H1 (cell line): Measurements from ENCODE around the gene HEXIM2. TPM values are rescaled to one million over a fixed set of nuclear protein-coding genes. Genes with fewer than 3 reads are reported as not detected.

Experiments
- CTCF ChIA-PET: fragments of 300-600 bp; sonication (Branson Sonifier 250); formaldehyde crosslinking; loops from one replicate; lab custom pipeline; 2021; ENCODE audit not compliant: partially characterized antibody; lab: Charles Lee
- POLR2A ChIA-PET: fragments of 300-600 bp; sonication (Branson Sonifier 250); formaldehyde crosslinking; loops from one replicate; lab custom pipeline; 2021; ENCODE audit warnings: inconsistent platforms; ENCODE audit not compliant: partially characterized antibody; lab: Charles Lee
- DNase-seq, 2 experiments: peaks; one replicate each; pipeline versions ENCODE4 v3.0.0 to v3.0.0-alpha.2; 2010 to 2022; ENCODE audit warnings: low spot score in 2 of 2, low read depth in 1 of 2, mixed read lengths in 1 of 2
- FAIRE-seq: peaks from 2 replicates; lab custom pipeline; 2011; peaks lifted over from hg19 to GRCh38; lab: Jason Lieb, UNC
- H2AFZ ChIP-seq: 2 replicates; pipeline ENCODE4 v1.8.1; 2012; ENCODE audit warnings: low read length, inconsistent platforms
- H2AK5ac ChIP-seq: 2 replicates; pipeline ENCODE4 v1.6.1; 2013; ENCODE audit warnings: low read depth, low read length
- H2BK120ac ChIP-seq: replicated peaks from 2 replicates; pipeline ENCODE3; 2013; ENCODE audit warnings: low read depth, low read length, inconsistent platforms
- H2BK12ac ChIP-seq: 2 replicates; pipeline ENCODE4 v1.6.1; 2013; ENCODE audit warnings: low read depth, low read length
- H2BK15ac ChIP-seq: 2 replicates; pipeline ENCODE4 v1.6.1; 2013; ENCODE audit warnings: low read length
- H2BK20ac ChIP-seq: 2 replicates; pipeline ENCODE4 v1.6.1; 2013; ENCODE audit warnings: low read length
- H2BK5ac ChIP-seq: 2 replicates; pipeline ENCODE4 v1.6.1; 2013; ENCODE audit warnings: low read depth, low read length
- H3K14ac ChIP-seq: 2 replicates; pipeline ENCODE4 v1.6.1; 2013; ENCODE audit warnings: inconsistent platforms; ENCODE audit not compliant: insufficient read length
- H3K18ac ChIP-seq: 2 replicates; pipeline ENCODE4 v1.6.1; 2013; ENCODE audit warnings: low read length; ENCODE audit errors: extremely low read depth
- H3K23ac ChIP-seq: 2 replicates; pipeline ENCODE4 v1.6.1; 2013; ENCODE audit warnings: inconsistent platforms; ENCODE audit not compliant: insufficient read length
- H3K23me2 ChIP-seq: 2 replicates; pipeline ENCODE4 v1.6.1; 2013; ENCODE audit warnings: low read depth, low read length
- H3K27ac ChIP-seq: 2 replicates; pipeline ENCODE4 v1.6.1; 2011; ENCODE audit warnings: low read depth, low read length, inconsistent platforms
- H3K27me3 ChIP-seq, 4 experiments: replicated peaks in 1 of 4; 1 replicate in 1 of 4; 2 replicates in 3 of 4; pipeline versions ENCODE4 v1.6.1 to v1.8.1; 2011 to 2013; ENCODE audit warnings: low read length in 3 of 4, mild to moderate bottlenecking in 3 of 4, inconsistent platforms in 2 of 4, mixed read lengths in 2 of 4, moderate library complexity in 1 of 4; ENCODE audit not compliant: control insufficient read depth in 3 of 4, insufficient read depth in 3 of 4; ENCODE audit errors: extremely low read depth in 1 of 4
- H3K36me3 ChIP-seq, 4 experiments: 2 replicates each; pipeline versions ENCODE4 v1.6.1 to v1.8.1; 2011 to 2013; ENCODE audit warnings: mild to moderate bottlenecking in 4 of 4, low read length in 3 of 4, moderate library complexity in 2 of 4, control low read depth in 1 of 4, inconsistent platforms in 1 of 4; ENCODE audit not compliant: insufficient read depth in 4 of 4, control insufficient read depth in 2 of 4
- H3K4ac ChIP-seq: replicated peaks from 2 replicates; pipeline ENCODE3; 2013; ENCODE audit warnings: low read length, low read depth, mixed read lengths, inconsistent platforms; ENCODE audit not compliant: insufficient read length
- H3K4me1 ChIP-seq, 4 experiments: replicated peaks in 1 of 4; 1 replicate in 1 of 4; 2 replicates in 3 of 4; pipeline versions ENCODE4 v1.6.1 to v1.8.1; 2011 to 2013; ENCODE audit warnings: low read length in 3 of 4, inconsistent platforms in 2 of 4, mixed read lengths in 1 of 4; ENCODE audit not compliant: insufficient read depth in 4 of 4, control insufficient read depth in 3 of 4
- H3K4me2 ChIP-seq, 2 experiments: 2 replicates each; pipeline versions ENCODE4 v1.6.1 to v1.8.1; 2011 to 2013; ENCODE audit warnings: low read depth in 2 of 2, low read length in 2 of 2, control low read depth in 1 of 2, inconsistent platforms in 1 of 2, mild to moderate bottlenecking in 1 of 2; ENCODE audit not compliant: insufficient read depth in 1 of 2
- H3K4me3 ChIP-seq, 4 experiments: fragments of 200-600, 300-600 bp in 1 of 4; sonication (generic), shearing (Covaris generic), sonication (Bioruptor Twin) in 1 of 4; 2 replicates each; pipeline versions ENCODE4 v1.5.1 to v1.8.1; 2011 to 2016; ENCODE audit warnings: low read length in 4 of 4, low read depth in 3 of 4, control low read depth in 2 of 4, inconsistent platforms in 2 of 4, mild to moderate bottlenecking in 2 of 4, mixed read lengths in 1 of 4, moderate library complexity in 1 of 4; ENCODE audit not compliant: insufficient read depth in 2 of 4; ENCODE audit errors: extremely low read depth in 1 of 4
- H3K56ac ChIP-seq: replicated peaks from 2 replicates; pipeline ENCODE3; 2013; ENCODE audit warnings: low read depth, mild to moderate bottlenecking, mixed read lengths, low read length, inconsistent platforms; ENCODE audit not compliant: insufficient read length
- H3K79me1 ChIP-seq: 2 replicates; pipeline ENCODE4 v1.6.1; 2013; ENCODE audit warnings: low read depth, low read length, control low read depth
- H3K79me2 ChIP-seq, 2 experiments: 2 replicates each; pipeline versions ENCODE4 v1.6.1 to v1.8.1; 2012 to 2013; ENCODE audit warnings: low read length in 2 of 2, mild to moderate bottlenecking in 2 of 2, inconsistent platforms in 1 of 2; ENCODE audit not compliant: insufficient read depth in 2 of 2, control insufficient read depth in 1 of 2
- H3K9ac ChIP-seq, 4 experiments: replicated peaks in 1 of 4; 1 replicate in 1 of 4; 2 replicates in 3 of 4; pipeline versions ENCODE4 v1.6.1 to v1.8.1; 2011 to 2013; ENCODE audit warnings: low read depth in 3 of 4, low read length in 3 of 4, control low read depth in 2 of 4, mild to moderate bottlenecking in 2 of 4, moderate library complexity in 2 of 4, inconsistent platforms in 1 of 4; ENCODE audit errors: extremely low read depth in 1 of 4
- H3K9me3 ChIP-seq, 2 experiments: 2 replicates each; pipeline versions ENCODE4 v1.6.1 to v1.8.1; 2012 to 2013; ENCODE audit warnings: mild to moderate bottlenecking in 2 of 2, moderate library complexity in 2 of 2, control low read depth in 1 of 2, inconsistent platforms in 1 of 2, low read depth in 1 of 2, low read length in 1 of 2, mixed read lengths in 1 of 2; ENCODE audit not compliant: insufficient read depth in 2 of 2
- H4K20me1 ChIP-seq, 2 experiments: replicated peaks in 1 of 2; 2 replicates each; pipeline versions ENCODE3 to v1.8.1; 2011 to 2013; ENCODE audit warnings: inconsistent platforms in 2 of 2, low read length in 2 of 2, mild to moderate bottlenecking in 1 of 2; ENCODE audit not compliant: insufficient read depth in 2 of 2, control insufficient read depth in 1 of 2
- H4K5ac ChIP-seq: 2 replicates; pipeline ENCODE4 v1.6.1; 2013; ENCODE audit warnings: low read length, low read depth, mixed read lengths, inconsistent platforms; ENCODE audit not compliant: insufficient read length
- H4K8ac ChIP-seq: 2 replicates; pipeline ENCODE4 v1.8.0; 2013; ENCODE audit warnings: mild to moderate bottlenecking, moderate library complexity, low read length, inconsistent platforms; ENCODE audit not compliant: insufficient read depth; ENCODE audit errors: extremely low read depth
- H4K91ac ChIP-seq: replicated peaks from 2 replicates; pipeline ENCODE3; 2013; ENCODE audit warnings: low read length, mixed read lengths, inconsistent platforms; ENCODE audit not compliant: insufficient read length
- CEBPB ChIP-seq: IDR thresholded peaks from 2 replicates; pipeline ENCODE4 v1.6.1; 2012; ENCODE audit warnings: low read depth, low read length
- CTCF ChIP-seq, 3 experiments: IDR thresholded peaks; 1 replicate in 2 of 3; 2 replicates in 1 of 3; pipeline versions ENCODE4 v1.5.1 to v1.6.1; 2011; ENCODE audit warnings: low read length in 3 of 3, mild to moderate bottlenecking in 3 of 3, inconsistent platforms in 2 of 3, low read depth in 1 of 3, moderate library complexity in 1 of 3; ENCODE audit not compliant: insufficient read depth in 1 of 3; ENCODE audit errors: control extremely low read depth in 1 of 3
- NRF1 ChIP-seq: IDR thresholded peaks from 2 replicates; pipeline ENCODE4 v1.6.1; 2011; ENCODE audit warnings: mild to moderate bottlenecking, low read depth, low read length, improper control_type of control experiment
- WGBS, 2 experiments: shearing (Covaris generic) in 1 of 2; methylation state at CpG; one replicate each; pipeline versions ENCODE4 v1.1.6 to v1.1.7; 2013 to 2015; ENCODE audit warnings: low lambda C conversion rate in 2 of 2, mixed read lengths in 2 of 2, inconsistent platforms in 1 of 2, low coverage in 1 of 2, missing lambda C conversion rate in 1 of 2; ENCODE audit not compliant: insufficient replicate concordance in 2 of 2, insufficient coverage in 1 of 2, insufficient read length in 1 of 2; ENCODE audit errors: extremely low coverage in 1 of 2, missing lambda C conversion rate in 1 of 2; 5-methylcytosine and 5-hydroxymethylcytosine counted together
- polyA plus RNA-seq, 7 experiments: library from polyadenylated mRNA; depleted of rRNA in 3 of 7; stranded (reverse) in 5 of 7; unstranded in 2 of 7; fragments of >200 nt in 5 of 7; fragments of 200-250 nt in 2 of 7; gene quantifications; 1 replicate in 5 of 7; 2 replicates in 1 of 7; 4 replicates in 1 of 7; pipeline versions ENCODE4 v1.2.1 to v1.2.3, GENCODE V29; 2011 to 2013; ENCODE audit warnings: missing spikeins in 2 of 7, mixed read lengths in 2 of 7
- total RNA-seq: library from RNA; stranded (reverse); fragmentation: NEBNext Ultra II Directional; extraction: Animal tissue kit (Norgen Biotek cat#: 25700); gene quantifications from 2 replicates; pipeline ENCODE4 v1.2.1, GENCODE V29; 2021

Gene HEXIM2
- total and polyA plus RNA-seq, 2 of the 8 experiments (the other 6 are each of a cell fraction or from before 2014, with no cell fraction given) = 7.5 to 13.2 TPM

GRCh38 chr17:45117848-45118646, 43.6 kb upstream of the HEXIM2 start:
- H3K4me1 ChIP-seq = peaks cover 0 to 9% (median 5%) of the 10 kb centered on the region in 4 experiments; a peak in 3 of 7 replicates
- no peak overlapping the region for H2BK120ac ChIP-seq
- FAIRE-seq = no peak

More at GRCh38 chr17:45117848-45118646, 43.6 kb upstream of the HEXIM2 start:
- DNase-seq = no peak
- Histone ChIP-seq H3K9me3 (no peaks in the 10 kb centered on the region), H3K36me3 (no peaks in the 10 kb centered on the region), H3K27me3 (no peaks in the 10 kb centered on the region), H3K23ac (no peak overlapping the region), H3K79me1 (no peaks in the 10 kb centered on the region), H3K14ac (no peak overlapping the region), H2BK12ac (no peak overlapping the region), H3K27ac (no peak overlapping the region), H4K5ac (no peak overlapping the region), H3K56ac (no peak overlapping the region), H4K20me1 (peaks cover 0 to 2% of the 10 kb centered on the region in 2 experiments), H3K4ac (no peak overlapping the region), H2BK15ac (no peak overlapping the region), H4K8ac (no peak overlapping the region), H3K18ac (no peak overlapping the region), H2AK5ac (no peak overlapping the region), H2BK5ac (no peak overlapping the region), H2BK20ac (no peak overlapping the region), H3K4me2 (no peak overlapping the region)
- CTCF ChIA-PET = interaction anchor here (0.5 to 4.7 kb wide), 17 partner anchors 12 to 198 kb away, joined by 3 to 50 read pairs (median 4); partner anchors contain the start of genes ACBD4 and PLCD3
- TF ChIP-seq CEBPB (no peak), CTCF (IDR thresholded peaks at IDR 0.05; ENCODE audit: control extremely low read depth in 1 of 3, insufficient read depth in 1 of 3, low read depth in 1 of 3, low read length in 3 of 3) (no peak), NRF1 (no peak)
- TF ChIP-seq, all 59 proteins: peak for 0
- Histone ChIP-seq H4K91ac (no peak overlapping the region), H3K23me2 (no peaks in the 10 kb centered on the region), H3K4me3 (no peak overlapping the region), H3K9ac (no peak overlapping the region; a peak in 1 of 7 replicates), H2AFZ (no peak overlapping the region), H3K79me2 (no peaks in the 10 kb centered on the region)
- POLR2A ChIA-PET = interaction anchor here (0.7 to 2.0 kb wide), 9 partner anchors 9 to 43 kb away, joined by 3 to 10 read pairs (median 5); partner anchors contain the start of gene HEXIM1
- 90% methylated on average over 19 of the region's 20 CpGs; no CpG with 5 or more reads in 1 of the 2 experiments for WGBS, 2 experiments
